RPMI7951 (cell line): Measurements from ENCODE around the gene TSPAN6. TPM values are rescaled to one million over a fixed set of nuclear protein-coding genes. Genes with fewer than 3 reads are reported as not detected.

Source experiments
- DNase-seq: peaks from one replicate; pipeline ENCODE4 v3.0.0-alpha.2; 2012; ENCODE audit warnings: low read depth
- total RNA-seq: library from RNA; depleted of rRNA; stranded (reverse); fragments of >200 nt; shearing (Covaris generic); gene quantifications from 2 replicates; pipeline ENCODE4 v1.2.3, GENCODE V29; 2014; rRNA removed

Gene TSPAN6
- total RNA-seq, 1 experiment from 2014 or later, result 24.2 TPM

- DNase-seq, result no peak
Observed at GRCh38 chrX:100584611-100585010, 52.0 kb downstream of the TSPAN6 start, which contains the start of gene TNMD. TNMD (plus strand) TSS chrX:100584936; CDS start chrX:100585019, 83 bp downstream.

Other genes starting within 250 kb of the TSPAN6 start
- gene PCDH19, start 226.5 kb downstream of the TSPAN6 start, total RNA-seq, result not detected in 2 replicates
- gene TNMD, start 51.9 kb downstream of the TSPAN6 start, total RNA-seq, result not detected in 2 replicates
- gene SRPX2, start 7.4 kb upstream of the TSPAN6 start, total RNA-seq, result 7.7 and 11.0 TPM in 2 replicates
- 0.88 and 1.3 TPM in 2 replicates for gene SYTL4, start 95.3 kb upstream of the TSPAN6 start, total RNA-seq
- 25.9 and 30.3 TPM in 2 replicates for gene CSTF2, start 183.6 kb upstream of the TSPAN6 start, total RNA-seq
- gene NOX1, start 237.6 kb upstream of the TSPAN6 start, total RNA-seq, result not detected in 2 replicates